HFF-Myc (cell line): ENCODE measurements around the gene SLC6A17.

Source experiments
- DNase-seq: peaks from one replicate; pipeline ENCODE4 v3.0.0-alpha.2; 2011; ENCODE audit warnings: low read depth; ENCODE audit errors: extremely low read depth
- H3K4me3 ChIP-seq: replicated peaks from 2 replicates; pipeline ENCODE4 v1.5.1; 2011; ENCODE audit warnings: low read depth, mild to moderate bottlenecking, control low read depth, low read length
- TF ChIP-seq, protein P1 (sequence below): IDR thresholded peaks from 2 replicates; pipeline ENCODE4 v1.5.1; 2012; ENCODE audit warnings: mild to moderate bottlenecking, low read depth, low read length, control low read depth; ENCODE audit errors: missing control alignments

Gene SLC6A17

DNA sequence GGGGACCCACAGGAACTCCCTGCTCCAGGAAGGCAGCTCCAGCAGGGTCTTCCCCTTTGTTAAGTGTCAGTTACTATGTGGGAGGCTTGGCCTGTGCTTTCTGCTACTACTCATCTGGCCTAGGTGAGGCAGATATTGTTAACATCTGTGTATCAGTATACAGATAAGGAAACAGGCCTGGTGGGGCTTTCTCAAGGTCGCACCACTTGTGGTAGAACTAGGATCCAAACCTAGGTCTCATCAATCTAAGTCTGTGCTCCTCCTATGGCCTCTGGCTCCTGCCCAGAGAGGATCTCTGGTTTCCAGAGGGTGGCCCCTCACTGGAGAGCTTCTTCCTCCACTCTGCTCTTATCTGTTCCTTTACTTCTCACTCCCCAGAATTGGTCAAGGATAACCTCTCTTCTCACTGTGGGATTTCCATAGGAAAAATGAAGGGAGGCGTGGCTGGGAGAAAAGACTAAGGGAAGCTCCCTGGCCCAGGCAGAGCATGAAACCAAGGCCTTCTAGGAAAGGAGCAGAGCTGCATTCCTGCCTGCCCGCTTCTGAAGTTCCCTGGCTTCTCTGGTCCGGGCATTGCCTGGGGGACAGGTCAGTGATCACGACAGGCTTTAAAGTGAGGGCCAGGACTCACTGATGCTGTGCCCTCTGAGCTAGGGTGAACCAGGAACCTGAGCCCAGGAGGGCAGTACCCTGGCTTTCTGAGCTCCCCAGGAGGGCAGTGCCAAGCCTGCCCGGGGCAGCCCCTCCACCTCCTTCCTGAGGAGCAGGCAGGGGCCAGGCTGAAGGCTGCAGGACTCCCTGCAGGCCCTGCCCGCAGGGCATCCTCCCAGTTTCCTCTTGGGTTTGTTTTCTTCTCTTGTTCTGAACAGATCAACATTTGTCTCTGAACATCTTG, 65.6 kb downstream of the SLC6A17 start:
- no peak for DNase-seq
- TF ChIP-seq, protein P1, sequence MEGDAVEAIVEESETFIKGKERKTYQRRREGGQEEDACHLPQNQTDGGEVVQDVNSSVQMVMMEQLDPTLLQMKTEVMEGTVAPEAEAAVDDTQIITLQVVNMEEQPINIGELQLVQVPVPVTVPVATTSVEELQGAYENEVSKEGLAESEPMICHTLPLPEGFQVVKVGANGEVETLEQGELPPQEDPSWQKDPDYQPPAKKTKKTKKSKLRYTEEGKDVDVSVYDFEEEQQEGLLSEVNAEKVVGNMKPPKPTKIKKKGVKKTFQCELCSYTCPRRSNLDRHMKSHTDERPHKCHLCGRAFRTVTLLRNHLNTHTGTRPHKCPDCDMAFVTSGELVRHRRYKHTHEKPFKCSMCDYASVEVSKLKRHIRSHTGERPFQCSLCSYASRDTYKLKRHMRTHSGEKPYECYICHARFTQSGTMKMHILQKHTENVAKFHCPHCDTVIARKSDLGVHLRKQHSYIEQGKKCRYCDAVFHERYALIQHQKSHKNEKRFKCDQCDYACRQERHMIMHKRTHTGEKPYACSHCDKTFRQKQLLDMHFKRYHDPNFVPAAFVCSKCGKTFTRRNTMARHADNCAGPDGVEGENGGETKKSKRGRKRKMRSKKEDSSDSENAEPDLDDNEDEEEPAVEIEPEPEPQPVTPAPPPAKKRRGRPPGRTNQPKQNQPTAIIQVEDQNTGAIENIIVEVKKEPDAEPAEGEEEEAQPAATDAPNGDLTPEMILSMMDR: no peak
- no peak overlapping the region for H3K4me3 ChIP-seq

DNA sequence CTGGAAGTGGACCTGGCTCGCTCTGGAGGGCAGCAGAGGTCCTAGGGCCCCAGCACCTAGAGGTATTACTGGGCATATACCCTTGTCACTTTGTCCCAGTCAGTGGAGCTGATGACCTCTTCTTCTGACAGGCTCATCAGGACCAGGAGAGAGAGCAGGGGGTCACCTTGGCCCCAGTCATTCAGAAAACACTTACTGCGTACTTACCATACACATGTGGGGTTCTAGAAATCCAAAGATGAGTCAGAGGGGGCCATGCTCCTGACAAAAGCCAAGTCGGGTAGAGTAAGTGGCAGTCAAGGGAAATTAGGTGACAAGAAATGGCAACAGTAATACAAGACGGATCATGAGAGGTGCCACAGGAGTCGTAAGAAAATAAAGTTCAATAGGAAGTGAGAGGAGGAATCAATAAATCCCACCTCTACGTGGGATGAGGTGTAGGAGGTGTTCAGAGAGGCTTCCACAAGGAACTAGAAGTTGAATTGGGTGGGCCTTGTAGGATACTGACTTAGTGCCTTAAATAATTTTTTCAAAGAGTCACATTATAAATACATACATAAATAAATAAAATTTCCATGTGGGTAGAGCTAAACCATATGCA, 66.7 kb downstream of the SLC6A17 start:
- H3K4me3 ChIP-seq: no peak overlapping the region
- TF ChIP-seq, protein P1: no peak
- DNase-seq: no peak

DNA sequence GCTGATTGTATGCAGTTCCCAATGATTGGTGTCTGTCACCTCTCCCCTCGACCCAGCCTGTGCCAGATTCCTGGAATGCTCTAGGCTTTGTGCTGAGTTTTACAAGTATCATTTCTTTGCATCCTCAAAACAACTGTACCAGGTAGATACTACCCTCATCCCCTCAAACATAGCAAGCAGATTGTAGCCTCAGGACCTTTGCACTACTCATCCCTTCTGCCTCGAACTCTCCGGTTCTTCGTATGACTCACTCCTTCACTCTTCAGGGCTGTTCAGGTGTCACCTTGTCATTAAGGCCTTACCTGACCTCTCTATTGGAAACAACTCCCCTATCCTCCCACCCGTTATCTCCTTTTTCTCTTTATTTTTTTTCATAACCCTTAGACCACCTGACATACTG, 67.8 kb downstream of the SLC6A17 start:
- DNase-seq: no peak
- TF ChIP-seq, protein P1: no peak
- H3K4me3 ChIP-seq: no peak overlapping the region

DNA sequence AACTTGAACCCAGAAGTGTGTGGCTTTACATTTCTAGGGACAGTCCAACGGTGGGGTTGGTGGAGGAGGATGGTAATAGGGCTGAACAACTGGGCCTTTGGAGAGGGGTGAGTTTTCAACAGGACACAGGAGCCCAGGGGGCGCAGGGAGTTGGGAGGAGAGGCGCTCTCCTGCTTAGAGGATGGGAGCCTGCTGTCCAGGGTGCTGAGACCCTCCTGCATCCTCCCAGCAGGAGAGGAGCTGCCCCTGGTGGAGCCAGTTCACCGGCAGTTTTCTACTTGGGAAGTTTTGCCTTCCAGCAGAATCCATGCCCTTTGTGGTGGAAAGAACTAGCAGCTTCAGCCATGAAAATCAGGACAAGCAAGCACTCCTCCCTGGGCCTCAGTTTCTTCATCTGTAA, 68.4 kb downstream of the SLC6A17 start:
- no peak for DNase-seq
- TF ChIP-seq, protein P1: no peak
- H3K4me3 ChIP-seq: no peak overlapping the region

DNA sequence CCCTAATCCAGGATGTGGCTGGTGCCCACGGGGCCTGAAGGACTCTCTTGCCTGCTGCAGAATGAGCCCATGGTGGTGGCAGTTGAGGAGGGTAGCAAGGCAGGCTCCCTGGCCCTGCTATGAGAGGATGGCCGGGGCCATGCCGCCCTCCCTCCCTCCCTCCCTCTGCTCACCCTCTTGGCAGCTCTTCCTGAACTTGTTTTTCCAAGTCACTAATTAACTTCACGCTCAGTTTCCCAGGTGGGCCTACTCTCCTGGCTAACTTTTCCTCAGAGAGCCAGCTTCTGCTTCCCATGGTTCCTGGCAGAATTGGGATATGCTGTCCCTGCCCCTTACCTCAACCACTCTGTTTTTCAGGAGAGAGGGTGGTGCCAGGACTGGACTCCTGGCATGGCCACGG, 70.0 kb downstream of the SLC6A17 start:
- H3K4me3 ChIP-seq: no peak overlapping the region
- TF ChIP-seq, protein P1: no peak
- DNase-seq: no peak

DNA sequence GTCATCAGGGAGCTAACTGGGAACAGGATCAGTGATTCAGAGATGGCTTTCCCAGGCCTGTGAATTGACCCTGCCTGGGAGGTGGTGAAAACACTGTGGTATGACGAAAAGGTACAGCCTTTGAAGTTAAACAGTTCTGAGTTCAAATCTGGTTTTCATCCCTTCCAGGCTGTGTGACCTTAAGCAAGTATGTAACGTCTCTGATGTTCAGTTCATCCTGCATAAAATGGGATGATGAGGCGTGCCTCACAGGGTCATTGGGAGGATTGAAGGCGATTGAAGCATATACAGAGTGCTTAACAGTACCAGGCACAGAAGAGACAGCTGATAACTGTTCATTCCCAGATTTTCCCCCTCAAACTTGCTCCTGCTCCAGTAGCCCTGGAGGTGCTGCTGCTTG, 70.8 kb downstream of the SLC6A17 start:
- TF ChIP-seq, protein P1: no peak
- no peak for DNase-seq
- H3K4me3 ChIP-seq: no peak overlapping the region
